ENCODE measurements around the gene PSME4. TPM values are rescaled to one million over a fixed set of nuclear protein-coding genes. Genes with fewer than 3 reads are reported as not detected.
A peak's percentile ranks its signal among the peaks of the same experiment; 100 is the strongest.
"Not testable (repeated sequence)": the region's sequence is repeated elsewhere in the genome, so short reads cannot be mapped to it uniquely, and the experiment has no call there.

Gene PSME4
- total and polyA plus RNA-seq, 7 donors, result 55.2 to 189 (median 113) TPM

DNA sequence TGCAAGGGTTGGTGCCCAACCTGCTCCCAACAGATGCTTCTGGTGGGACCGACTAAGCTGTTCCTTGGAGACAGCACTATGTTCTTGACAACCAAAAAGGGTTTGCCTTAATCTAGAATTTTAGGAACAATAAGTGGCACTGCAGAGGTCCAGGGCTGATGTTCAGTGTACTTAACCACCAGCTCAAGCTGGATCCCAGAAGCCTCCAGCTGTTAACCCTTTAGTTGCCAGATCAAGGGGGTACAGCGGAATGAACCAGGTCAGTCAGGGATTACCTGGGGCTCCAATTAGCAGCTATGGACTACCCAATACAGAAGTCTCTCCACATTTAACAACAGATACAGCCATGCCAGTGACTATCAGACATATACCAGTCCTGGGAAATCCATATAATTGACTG lies 114.5 kb downstream of the PSME4 start:
- Histone ChIP-seq H3K27me3 (ENCODE audit: insufficient read depth in 3 of 3, low read length in 2 of 3) (no peaks in the 10 kb centered on the region), H3K9me3 (no peaks in the 10 kb centered on the region), H3K4me3 (no peak overlapping the region), H3K4me1 (no peaks in the 10 kb centered on the region), H3K36me3 (ENCODE audit: insufficient read depth in 1 of 2, low read depth in 1 of 2) (peaks cover 3 to 22% of the 10 kb centered on the region in 2 donors), H3K27ac (no peak overlapping the region)
- intact Hi-C loops (cut with DNase I), result no loop called here
- ATAC-seq (peak in 2 of 4 donors; percentile 8 to 9), DNase-seq (no peak)
- 70 to 79% (median 78%) methylated on average over 2 of the region's 2 CpGs for WGBS, 3 donors
- TF ChIP-seq, protein P1, sequence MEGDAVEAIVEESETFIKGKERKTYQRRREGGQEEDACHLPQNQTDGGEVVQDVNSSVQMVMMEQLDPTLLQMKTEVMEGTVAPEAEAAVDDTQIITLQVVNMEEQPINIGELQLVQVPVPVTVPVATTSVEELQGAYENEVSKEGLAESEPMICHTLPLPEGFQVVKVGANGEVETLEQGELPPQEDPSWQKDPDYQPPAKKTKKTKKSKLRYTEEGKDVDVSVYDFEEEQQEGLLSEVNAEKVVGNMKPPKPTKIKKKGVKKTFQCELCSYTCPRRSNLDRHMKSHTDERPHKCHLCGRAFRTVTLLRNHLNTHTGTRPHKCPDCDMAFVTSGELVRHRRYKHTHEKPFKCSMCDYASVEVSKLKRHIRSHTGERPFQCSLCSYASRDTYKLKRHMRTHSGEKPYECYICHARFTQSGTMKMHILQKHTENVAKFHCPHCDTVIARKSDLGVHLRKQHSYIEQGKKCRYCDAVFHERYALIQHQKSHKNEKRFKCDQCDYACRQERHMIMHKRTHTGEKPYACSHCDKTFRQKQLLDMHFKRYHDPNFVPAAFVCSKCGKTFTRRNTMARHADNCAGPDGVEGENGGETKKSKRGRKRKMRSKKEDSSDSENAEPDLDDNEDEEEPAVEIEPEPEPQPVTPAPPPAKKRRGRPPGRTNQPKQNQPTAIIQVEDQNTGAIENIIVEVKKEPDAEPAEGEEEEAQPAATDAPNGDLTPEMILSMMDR (IDR thresholded peaks at IDR 0.05), result no peak

DNA sequence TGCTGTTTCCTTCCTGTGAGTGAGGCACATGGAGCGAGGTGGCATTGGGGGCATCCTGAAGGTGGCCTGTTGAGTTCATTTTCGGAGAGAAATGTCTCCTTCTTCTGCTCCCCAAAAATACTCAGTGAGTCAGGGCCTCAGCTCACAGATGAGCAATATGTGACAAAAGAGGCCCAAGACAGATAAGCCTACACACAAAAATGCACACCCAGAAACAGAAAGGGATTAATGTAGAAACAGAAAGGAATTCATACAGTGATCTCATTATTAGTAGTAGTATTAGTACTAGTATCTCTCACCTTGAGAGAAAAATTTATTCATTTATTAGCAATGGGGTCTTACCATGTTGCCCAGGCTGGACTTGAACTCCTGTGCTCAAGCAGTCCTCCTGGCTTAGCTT lies 116.1 kb downstream of the PSME4 start:
- 91 to 100% (median 96%) methylated on average over 2 of the region's 2 CpGs for WGBS, 3 donors
- peak in 1 of 4 donors; percentile 9 for ATAC-seq
- TF ChIP-seq, protein P1 (IDR thresholded peaks at IDR 0.05), result no peak

DNA sequence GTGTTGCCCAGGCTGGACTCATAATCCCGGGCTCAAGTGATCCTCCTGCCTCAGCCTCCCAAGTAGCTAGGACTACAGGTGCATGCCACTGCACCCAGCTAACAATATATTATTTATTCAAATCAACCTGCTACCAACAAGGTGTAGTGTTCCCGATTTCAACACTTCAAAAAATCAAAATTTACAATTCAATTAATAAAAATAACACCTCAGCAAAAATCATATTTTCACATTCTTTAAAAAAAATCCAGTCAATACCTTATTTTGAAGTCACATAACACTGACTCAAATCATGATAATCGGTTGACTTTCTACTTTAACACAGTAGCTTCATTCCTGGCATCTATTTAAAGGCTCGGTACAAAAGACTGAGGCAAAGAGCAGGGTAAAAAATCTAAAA lies 118.3 kb downstream of the PSME4 start:
- TF ChIP-seq, protein P1 (IDR thresholded peaks at IDR 0.05), result no peak
- 92 to 99% (median 97%) methylated on average over 4 of the region's 4 CpGs for WGBS, 3 donors
- intact Hi-C loops (cut with DNase I), result no loop called here
- no peaks in the 10 kb centered on the region for H3K9me3 ChIP-seq
- H3K27ac ChIP-seq, result no peak overlapping the region
- no peak overlapping the region for H3K4me3 ChIP-seq
- ATAC-seq (no peak), DNase-seq (no peak)
- H3K4me1 ChIP-seq, result no peaks in the 10 kb centered on the region
- H3K27me3 ChIP-seq (ENCODE audit: insufficient read depth in 3 of 3, low read length in 2 of 3), result no peaks in the 10 kb centered on the region
- H3K36me3 ChIP-seq (ENCODE audit: insufficient read depth in 1 of 2, low read depth in 1 of 2), result peaks cover 3 to 22% of the 10 kb centered on the region in 2 donors

More for the DNA sequence above, 116.1 kb downstream of the PSME4 start:
- H3K27me3 ChIP-seq (ENCODE audit: insufficient read depth in 3 of 3, low read length in 2 of 3), result no peaks in the 10 kb centered on the region
- no peak overlapping the region for H3K27ac ChIP-seq
- no peak overlapping the region for H3K4me3 ChIP-seq
- no peaks in the 10 kb centered on the region for H3K4me1 ChIP-seq
- intact Hi-C loops (cut with DNase I), result no loop called here
- H3K36me3 ChIP-seq (ENCODE audit: insufficient read depth in 1 of 2, low read depth in 1 of 2), result peaks cover 3 to 27% of the 10 kb centered on the region in 2 donors
- no peak for DNase-seq
- no peaks in the 10 kb centered on the region for H3K9me3 ChIP-seq

GRCh38 chr2:53851052-53851757 lies 119.6 kb downstream of the PSME4 start:
- H3K4me3 ChIP-seq; H3K9me3 ChIP-seq; H3K4me1 ChIP-seq; H3K27ac ChIP-seq; DNase-seq; H3K27me3 ChIP-seq (ENCODE audit: insufficient read depth in 3 of 3, low read length in 2 of 3); intact Hi-C loops (cut with DNase I): not testable (repeated sequence)
- ATAC-seq, result peak; percentile 34 to 51 (median 39)
- 87 to 92% (median 91%) methylated on average over 9 of the region's 9 CpGs for WGBS, 3 donors
- H3K36me3 ChIP-seq (ENCODE audit: insufficient read depth in 1 of 2, low read depth in 1 of 2), result peaks cover 3 to 22% of the 10 kb centered on the region in 2 donors

- Histone ChIP-seq H3K9me3 (no peaks in the 10 kb centered on the region), H3K4me3 (no peak overlapping the region), H3K27ac (no peak overlapping the region), H3K36me3 (ENCODE audit: insufficient read depth in 1 of 2, low read depth in 1 of 2) (peaks cover 0 to 6% of the 10 kb centered on the region in 2 donors), H3K4me1 (peaks cover 5% of the 10 kb centered on the region), H3K27me3 (ENCODE audit: insufficient read depth in 3 of 3, low read length in 2 of 3) (no peaks in the 10 kb centered on the region)
- DNase-seq, result no peak
- TF ChIP-seq, protein P1 (IDR thresholded peaks at IDR 0.05), result no peak
- no peak for ATAC-seq
- 96 to 100% (median 99%) methylated on average over 2 of the region's 2 CpGs for WGBS, 3 donors
- intact Hi-C loops (cut with DNase I), result no loop called here
Observed at GRCh38 chr2:53848062-53848461, 122.7 kb downstream of the PSME4 start.

All from psoas muscle (tissue), 8 donors.